Neural cell (in vitro differentiated cells): ENCODE data around the gene CDK2AP2. TPM values are rescaled to one million over a fixed set of nuclear protein-coding genes. Genes with fewer than 3 reads are reported as not detected.

ENCODE experiments used
- H2AFZ ChIP-seq: fragments of 200-600, 300-800 bp; sonication (generic), shearing (Covaris generic); 2 replicates; pipeline ENCODE4 v1.6.0; 2014; ENCODE audit warnings: low read depth, mild to moderate bottlenecking, antibody characterized with exemption, low read length, moderate library complexity
- H3F3A ChIP-seq: fragments of 200-600 bp; shearing (Covaris generic); 2 replicates; pipeline ENCODE4 v1.6.1; 2016; ENCODE audit warnings: mild to moderate bottlenecking, moderate library complexity, mixed read lengths, antibody characterized with exemption, low read length; ENCODE audit not compliant: insufficient read depth, poor library complexity, severe bottlenecking
- H3K27ac ChIP-seq: fragments of 200-600, 300-800 bp; sonication (generic), shearing (Covaris generic); 2 replicates; pipeline ENCODE4 v1.5.1; 2014; ENCODE audit warnings: mild to moderate bottlenecking, low read length, moderate library complexity
- H3K27me3 ChIP-seq: fragments of 300-800, 200-600 bp; sonication (generic), shearing (Covaris generic); 2 replicates; pipeline ENCODE4 v1.6.0; 2014; ENCODE audit warnings: mild to moderate bottlenecking, low read depth, low read length, moderate library complexity; ENCODE audit not compliant: insufficient read depth
- H3K36me3 ChIP-seq: fragments of 300-800, 200-600 bp; sonication (generic), shearing (Covaris generic); 2 replicates; pipeline ENCODE4 v1.5.1; 2014; ENCODE audit warnings: mild to moderate bottlenecking, antibody characterized with exemption, low read length, moderate library complexity; ENCODE audit not compliant: insufficient read depth
- H3K4me2 ChIP-seq: fragments of 300-800, 200-600 bp; sonication (generic), shearing (Covaris generic); 2 replicates; pipeline ENCODE4 v1.6.0; 2014; ENCODE audit warnings: mild to moderate bottlenecking, low read length
- H3K4me3 ChIP-seq: fragments of 300-800, 200-600 bp; sonication (generic), shearing (Covaris generic); 2 replicates; pipeline ENCODE4 v1.5.1; 2014; ENCODE audit warnings: mild to moderate bottlenecking, low read length, moderate library complexity
- H3K79me2 ChIP-seq: fragments of 200-600 bp; shearing (Covaris generic); replicated peaks from 2 replicates; pipeline ENCODE4 v1.6.0; 2014; ENCODE audit warnings: mild to moderate bottlenecking, low read length, moderate library complexity; ENCODE audit not compliant: insufficient read depth
- H3K9ac ChIP-seq: fragments of 300-800, 200-600 bp; sonication (generic), shearing (Covaris generic); 2 replicates; pipeline ENCODE4 v1.6.1; 2016; ENCODE audit warnings: mild to moderate bottlenecking, low read length, mixed read lengths
- H3K9me2 ChIP-seq: fragments of 200-600 bp; shearing (Covaris generic); 2 replicates; pipeline ENCODE4 v1.6.1; 2016; ENCODE audit warnings: mild to moderate bottlenecking, low read length, mixed read lengths; ENCODE audit not compliant: insufficient read depth
- H3K9me3 ChIP-seq: fragments of 200-600, 300-800 bp; sonication (generic), shearing (Covaris generic); 2 replicates; pipeline ENCODE4 v1.6.1; 2016; ENCODE audit warnings: mild to moderate bottlenecking, mixed run types, low read length, moderate library complexity, mixed read lengths
- H4K20me1 ChIP-seq: fragments of 200-600 bp; shearing (Covaris generic); 2 replicates; pipeline ENCODE4 v1.6.1; 2016; ENCODE audit warnings: mild to moderate bottlenecking, mixed run types; ENCODE audit not compliant: insufficient read depth
- CTCF ChIP-seq: fragments of 450-650 bp; IDR thresholded peaks from 2 replicates; pipeline ENCODE4 v1.5.1; 2014; ENCODE audit warnings: antibody characterized with exemption, mild to moderate bottlenecking, moderate library complexity; ENCODE audit not compliant: poor library complexity, severe bottlenecking
- EP300 ChIP-seq: fragments of 450-650 bp; conservative IDR thresholded peaks from 2 replicates; pipeline ENCODE4 v1.6.1; 2014; ENCODE audit warnings: antibody characterized with exemption, mild to moderate bottlenecking, moderate library complexity; ENCODE audit not compliant: poor library complexity, severe bottlenecking
- EZH2 ChIP-seq: fragments of 200-600, 300-800 bp; shearing (Covaris generic), sonication (generic); IDR thresholded peaks from 2 replicates; pipeline ENCODE4 v1.6.1; 2014; ENCODE audit warnings: antibody characterized with exemption, low read length, borderline replicate concordance, mild to moderate bottlenecking; ENCODE audit not compliant: insufficient read depth, poor library complexity, severe bottlenecking
- MXI1 ChIP-seq: fragments of 450-650 bp; conservative IDR thresholded peaks from 2 replicates; pipeline ENCODE4 v1.6.1; 2014; ENCODE audit warnings: antibody characterized with exemption, mild to moderate bottlenecking; ENCODE audit not compliant: poor library complexity, severe bottlenecking
- POLR2AphosphoS5 ChIP-seq: IDR thresholded peaks from 2 replicates; pipeline ENCODE4 v1.6.1; 2012
- RAD21 ChIP-seq: fragments of 450-650 bp; conservative IDR thresholded peaks from 2 replicates; pipeline ENCODE4 v1.6.1; 2014; ENCODE audit warnings: antibody characterized with exemption, mild to moderate bottlenecking, moderate library complexity
- REST ChIP-seq: IDR thresholded peaks from 2 replicates; pipeline ENCODE4 v1.6.1; 2012; ENCODE audit warnings: borderline replicate concordance
- SMC3 ChIP-seq: fragments of 450-650 bp; conservative IDR thresholded peaks from 2 replicates; pipeline ENCODE4 v1.6.1; 2014; ENCODE audit warnings: antibody characterized with exemption, mild to moderate bottlenecking, moderate library complexity; ENCODE audit not compliant: poor library complexity
- TAF1 ChIP-seq: IDR thresholded peaks from 2 replicates; pipeline ENCODE4 v1.6.1; 2012; ENCODE audit warnings: low read depth
- polyA plus RNA-seq: library from polyadenylated mRNA; depleted of rRNA; stranded (reverse); fragments of >200 nt; gene quantifications from 2 replicates; pipeline ENCODE4 v1.2.3, GENCODE V29; 2014

Gene CDK2AP2
- polyA plus RNA-seq, 1 donor from 2014 or later: 18.1 TPM

GRCh38 chr11:67523556-67524479, 15.9 kb upstream of the CDK2AP2 start:
- H3K36me3 ChIP-seq: no peaks in the 10 kb centered on the region
- H3K4me3 ChIP-seq: no peak overlapping the region
- H3K79me2 ChIP-seq: no peaks in the 10 kb centered on the region
- no peaks in the 10 kb centered on the region for H3K9me3 ChIP-seq
- H3K4me2 ChIP-seq: no peak overlapping the region
- no peak overlapping the region for H2AFZ ChIP-seq
- H4K20me1 ChIP-seq: no peaks in the 10 kb centered on the region
- TF ChIP-seq RAD21 (no peak), MXI1 (no peak), EP300 (no peak), POLR2AphosphoS5 (no peak), REST (no peak), CTCF (no peak), SMC3 (no peak), EZH2 (no peak), TAF1 (no peak)
- H3K9ac ChIP-seq: no peak overlapping the region
- H3K27ac ChIP-seq: no peak overlapping the region
- no peaks in the 10 kb centered on the region for H3K27me3 ChIP-seq
- no peaks in the 10 kb centered on the region for H3F3A ChIP-seq
- no peaks in the 10 kb centered on the region for H3K9me2 ChIP-seq

- H4K20me1 ChIP-seq: no peaks in the 10 kb centered on the region
- no peaks in the 10 kb centered on the region for H3K79me2 ChIP-seq
- H2AFZ ChIP-seq: no peak within 1 kb of the TSS
- no peaks in the 10 kb centered on the region for H3F3A ChIP-seq
- H3K4me2 ChIP-seq: no peak within 1 kb of the TSS
- TF ChIP-seq SMC3: no peak
- no peak for TF ChIP-seq POLR2AphosphoS5
- TF ChIP-seq RAD21: no peak
- no peak for TF ChIP-seq TAF1
- no peak for TF ChIP-seq CTCF
- no peak for TF ChIP-seq EZH2
- TF ChIP-seq REST: no peak
- no peak for TF ChIP-seq EP300
- TF ChIP-seq MXI1: no peak
- H3K27me3 ChIP-seq: no peaks in the 10 kb centered on the region
- H3K9me2 ChIP-seq: no peaks in the 10 kb centered on the region
- H3K36me3 ChIP-seq: no peaks in the 10 kb centered on the region
- no peak within 1 kb of the TSS for H3K9ac ChIP-seq
- H3K9me3 ChIP-seq: no peaks in the 10 kb centered on the region
- H3K27ac ChIP-seq: no peak within 1 kb of the TSS
- H3K4me3 ChIP-seq: no peak within 1 kb of the TSS
These were observed 15.0 kb upstream of the CDK2AP2 start, which contains the start of gene CABP2 for GRCh38 chr11:67522844-67523555. Gene CABP2, minus strand, starts transcription at chr11:67523446. Its CDS starts 120 bp downstream, at chr11:67523326.
